HG03378 (cell line): ENCODE results near the gene NPLOC4.

Source experiments
- ATAC-seq: cut with Tn5 transposase; IDR thresholded peaks from one replicate; pipeline ENCODE4 v1.9.1; 2021; ENCODE audit warnings: mild to moderate bottlenecking, moderate library complexity; ENCODE audit not compliant: unreplicated experiment

The NPLOC4 gene

DNA sequence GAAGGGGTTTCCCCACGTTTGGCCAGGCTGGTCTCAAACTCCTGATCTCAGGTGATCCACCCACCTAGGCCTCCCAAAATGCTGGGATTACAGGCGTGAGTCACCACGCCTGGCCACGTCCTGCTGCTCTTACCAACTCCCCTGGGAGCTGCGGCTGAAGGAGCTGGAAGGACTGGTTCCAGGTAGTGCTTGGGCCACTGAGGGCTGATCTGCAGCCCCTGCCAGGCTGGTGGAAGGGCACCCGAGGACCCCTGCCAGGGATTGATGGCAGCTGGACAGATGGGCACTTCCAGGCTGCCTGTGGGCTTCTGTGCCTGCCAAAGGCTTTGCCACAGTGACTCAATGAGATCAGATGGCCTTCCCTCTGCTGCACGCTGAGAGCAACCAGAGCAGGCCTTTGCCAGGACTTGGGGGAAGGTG is 27.1 kb upstream of the NPLOC4 start:
- ATAC-seq: no peak

DNA sequence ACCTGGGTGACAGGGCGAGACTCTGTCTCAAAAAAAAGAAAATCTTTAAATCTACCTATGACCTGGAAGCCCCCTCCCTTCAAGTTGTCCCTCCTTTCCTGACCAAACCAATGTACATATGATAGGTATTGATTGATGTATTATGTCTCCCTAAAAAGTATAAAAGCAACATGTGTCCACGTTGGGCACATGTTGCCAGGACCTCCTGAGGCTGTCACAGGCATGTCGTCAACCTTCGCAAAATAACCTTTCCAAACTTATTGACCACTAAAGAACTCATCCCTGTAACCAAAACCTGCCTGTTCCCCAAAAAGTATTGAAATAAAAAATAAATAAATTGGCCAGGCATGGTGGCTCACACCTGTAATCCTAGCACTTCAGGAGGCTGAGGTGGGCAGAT is 25.1 kb upstream of the NPLOC4 start:
- ATAC-seq: no peak

DNA sequence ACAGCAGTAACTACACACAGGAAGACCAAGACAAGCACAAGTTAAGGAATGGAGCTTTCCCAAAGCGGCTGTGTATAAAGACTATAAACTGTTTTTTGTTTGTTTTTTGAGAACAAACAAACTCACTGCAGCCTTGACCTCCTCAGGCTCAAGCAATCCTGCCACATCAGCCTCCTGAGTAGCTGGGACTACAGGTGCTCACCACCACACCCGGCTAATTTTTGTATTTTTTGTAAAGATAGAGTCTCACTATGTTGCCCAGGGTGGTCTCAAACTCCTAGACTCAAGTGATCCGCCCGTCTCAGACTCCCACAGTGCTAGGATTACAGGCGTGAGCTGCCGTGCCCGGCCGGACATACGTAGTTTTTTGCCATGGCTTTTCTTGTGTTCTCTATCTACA is 23.5 kb upstream of the NPLOC4 start:
- ATAC-seq: no peak

DNA sequence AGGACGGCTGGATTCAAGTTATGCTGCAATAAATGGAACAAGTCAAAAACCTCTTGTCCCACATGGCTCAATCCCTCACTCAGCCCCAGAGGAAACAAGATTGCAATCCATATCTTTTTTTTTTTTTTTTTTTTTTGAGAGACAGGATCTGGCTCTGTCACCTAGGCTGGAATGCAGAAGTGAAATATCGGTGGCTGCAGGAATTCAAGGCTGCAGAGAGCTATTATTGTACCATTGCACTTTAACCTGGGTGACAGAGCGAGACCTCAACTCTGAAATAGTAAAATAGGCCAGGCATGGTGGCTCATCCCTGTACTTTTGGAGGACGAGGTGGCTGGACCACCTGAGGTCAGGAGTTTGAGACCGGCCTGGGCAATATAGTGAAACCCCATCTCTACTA is 22.1 kb upstream of the NPLOC4 start:
- no peak for ATAC-seq

DNA sequence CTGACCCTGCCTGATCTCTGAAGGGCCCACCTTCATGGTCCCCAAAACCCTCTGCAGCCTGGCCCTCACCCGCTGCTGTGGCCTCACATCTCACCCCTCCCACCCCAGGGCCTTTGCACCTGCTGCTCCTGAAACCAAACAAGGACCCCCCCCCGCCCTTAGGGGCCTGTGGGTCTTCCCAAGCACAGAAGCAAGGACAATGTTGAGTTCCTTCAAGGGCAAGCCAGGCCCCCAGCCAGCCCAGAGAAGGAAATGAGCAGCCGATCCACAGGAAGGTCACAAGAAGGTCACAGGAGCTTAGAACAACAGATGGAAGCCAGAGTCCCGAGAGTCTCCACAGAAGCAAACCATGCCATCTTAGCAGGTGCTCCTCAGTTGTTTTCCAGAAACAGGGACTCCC is 19.9 kb upstream of the NPLOC4 start:
- no peak for ATAC-seq

DNA sequence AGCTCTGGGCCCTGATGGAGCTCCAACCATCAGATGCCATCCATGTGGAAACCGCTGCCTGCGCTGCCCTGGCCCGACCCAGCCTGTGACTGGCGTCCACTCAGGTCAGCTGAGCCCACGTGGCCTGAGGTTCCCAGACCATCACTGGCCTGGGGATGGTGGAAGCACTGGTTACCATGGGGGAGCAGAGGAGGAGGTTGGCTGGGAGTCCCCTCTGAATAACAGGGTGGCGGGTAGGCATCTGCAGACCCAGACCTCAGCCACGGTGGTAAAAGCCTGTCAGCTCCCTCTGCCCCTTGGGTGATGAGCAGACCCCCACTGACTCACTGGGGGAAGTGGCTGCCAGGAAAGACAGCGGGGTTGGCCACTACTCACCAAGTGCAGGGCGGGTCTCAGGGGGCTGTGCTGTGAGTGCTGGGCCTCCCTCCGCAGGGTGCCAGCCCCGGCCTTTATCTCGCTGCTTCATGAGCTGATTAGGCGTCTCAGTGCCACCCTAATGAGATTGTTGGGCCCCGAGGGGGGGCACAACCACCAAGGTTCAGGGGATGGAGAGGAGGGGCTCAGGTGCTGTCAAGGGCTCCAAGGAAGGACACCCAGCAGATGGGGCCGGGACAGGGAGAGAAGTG is 19.3 kb upstream of the NPLOC4 start, which contains the start of gene PDE6G:
TSS of gene PDE6G (minus strand) at position 425 of the 626 bp plus-strand sequence. CDS start 3,237 bp downstream, outside the sequence.
- ATAC-seq: no peak

DNA sequence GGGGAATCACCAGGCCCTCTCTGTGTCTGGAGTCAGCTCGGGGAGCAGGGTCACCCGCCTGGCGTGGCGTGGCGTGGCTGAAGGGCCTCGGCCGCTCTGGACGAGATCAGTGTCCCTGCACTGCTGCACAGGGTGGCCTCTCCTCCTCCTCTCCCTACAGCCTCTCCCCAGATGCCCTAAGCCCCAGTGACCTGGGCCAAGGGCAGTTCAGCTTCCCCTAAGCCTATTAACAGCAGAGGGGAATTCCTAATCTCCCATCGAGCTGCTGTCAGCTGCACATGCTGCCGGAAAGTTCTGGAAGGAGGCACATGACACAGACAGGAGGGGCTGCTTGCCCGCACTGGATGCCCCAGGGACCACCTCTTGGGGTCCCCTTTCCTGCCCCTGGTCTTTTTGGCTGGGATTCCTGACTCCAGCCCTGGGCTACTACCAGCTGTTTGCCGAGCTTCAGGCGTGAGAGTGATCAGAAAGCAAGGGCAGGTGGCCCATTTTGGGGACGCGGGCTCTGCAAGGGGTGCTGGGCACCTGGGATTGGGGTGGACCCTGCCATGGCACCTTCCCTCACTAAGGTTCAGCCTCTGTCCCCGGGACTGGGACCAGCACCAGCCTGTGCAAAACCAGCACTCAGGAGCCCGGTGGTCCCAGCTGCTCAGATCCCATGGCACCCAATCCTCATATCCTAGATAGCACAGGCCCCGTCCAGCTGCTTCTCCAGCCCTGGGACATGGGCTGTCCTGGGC is 18.6 kb upstream of the NPLOC4 start:
- no peak for ATAC-seq

DNA sequence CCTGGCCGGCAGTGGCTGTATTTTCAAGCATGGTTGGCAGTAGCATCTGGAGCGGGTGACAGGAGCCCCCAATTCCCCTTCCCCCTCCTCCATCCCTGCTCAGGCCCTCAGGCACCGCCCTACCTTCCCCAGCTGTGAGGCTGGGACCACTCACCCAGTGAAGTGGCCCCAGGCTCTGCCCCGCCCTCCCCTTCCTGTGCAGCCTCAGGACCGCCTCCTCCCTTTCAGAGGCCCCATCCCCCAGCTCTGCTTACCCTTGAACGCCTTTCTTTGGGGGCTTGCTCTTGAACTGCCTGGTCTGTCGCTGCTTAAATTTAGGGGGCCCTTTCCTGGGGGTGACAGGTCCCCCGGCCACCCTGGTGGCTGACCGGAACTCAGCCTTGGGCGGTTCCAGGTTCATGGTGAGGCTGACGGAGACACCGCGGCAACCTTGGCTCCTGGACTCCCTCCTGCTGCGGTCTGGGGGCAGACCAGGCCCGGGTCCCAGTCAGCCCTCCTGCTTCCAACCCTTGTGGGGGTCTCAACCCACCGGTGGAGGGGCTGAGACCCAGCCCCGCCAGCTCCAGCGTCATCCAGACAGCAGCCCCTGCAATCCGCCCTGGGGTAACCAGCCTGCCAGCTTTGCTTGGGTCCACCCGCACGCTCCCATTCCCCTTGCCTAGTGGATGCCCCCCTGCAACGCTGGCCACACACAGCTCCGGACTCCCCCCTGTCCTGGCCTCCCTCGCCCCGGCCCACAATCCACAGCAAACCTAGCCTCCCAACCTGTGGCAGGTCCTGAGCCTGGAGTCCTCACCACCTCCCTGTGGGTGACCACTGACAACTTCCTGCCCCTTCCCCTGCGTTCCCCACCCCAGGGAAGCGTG is 16.2 kb upstream of the NPLOC4 start:
- ATAC-seq: no peak

DNA sequence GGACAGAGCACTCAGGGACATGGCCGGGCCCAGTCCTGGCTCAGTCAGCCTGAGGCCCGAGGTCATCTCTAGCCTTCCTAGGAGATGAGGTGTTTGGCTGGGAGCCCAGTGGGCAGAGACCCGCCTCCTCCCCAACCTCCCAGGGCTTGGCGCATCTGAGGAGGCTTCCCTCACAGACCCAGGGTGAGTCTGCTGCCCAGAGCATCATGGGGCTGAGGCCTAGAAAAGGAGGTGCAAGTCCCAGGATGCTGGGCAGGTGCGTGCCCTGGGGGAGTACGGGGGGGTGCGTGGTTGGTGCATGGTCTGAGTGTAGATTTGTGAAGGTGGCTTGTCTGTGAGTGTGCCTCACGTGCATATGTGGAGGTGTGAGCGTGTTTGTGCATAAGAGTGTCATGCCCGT is 14.8 kb upstream of the NPLOC4 start:
- ATAC-seq: no peak

DNA sequence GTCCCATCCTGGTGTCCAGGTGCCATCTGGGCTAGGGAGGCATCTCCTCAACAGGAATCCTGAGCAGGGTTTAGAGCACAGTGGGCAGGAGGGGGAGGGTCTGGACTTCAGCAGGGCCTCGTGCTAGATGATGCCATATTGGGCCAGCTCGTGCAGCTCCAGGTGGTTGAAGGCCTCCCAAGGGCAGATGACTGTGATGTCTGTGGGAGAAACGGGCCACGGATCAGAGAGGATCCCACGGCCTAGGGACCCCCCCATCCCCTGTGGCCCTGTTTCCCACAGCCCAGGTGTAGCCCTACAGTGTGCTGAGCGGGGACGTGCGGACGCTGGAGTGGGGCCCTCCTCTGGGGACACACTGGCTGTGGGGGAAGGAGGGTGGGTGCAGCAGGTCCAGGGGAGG is 14.0 kb upstream of the NPLOC4 start:
- ATAC-seq: no peak

DNA sequence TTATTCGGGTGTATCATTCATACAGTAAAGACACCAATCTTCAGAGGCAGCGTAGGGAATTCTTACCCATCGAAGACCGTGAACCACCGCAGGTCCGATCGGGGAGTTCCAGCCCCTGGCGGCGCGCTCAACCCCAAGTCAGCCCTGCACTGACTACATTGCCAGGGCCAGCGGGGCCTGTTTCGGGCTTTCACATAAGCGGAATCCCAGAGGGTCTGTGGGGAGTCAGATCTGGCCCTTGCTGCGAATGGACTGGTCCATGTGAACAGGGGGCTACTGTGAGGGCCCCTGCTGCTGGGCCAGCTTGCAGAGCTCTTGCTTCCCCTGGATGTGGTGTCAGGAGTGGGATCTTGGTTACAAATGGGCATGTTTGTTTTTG is 11.8 kb upstream of the NPLOC4 start:
- ATAC-seq: no peak

DNA sequence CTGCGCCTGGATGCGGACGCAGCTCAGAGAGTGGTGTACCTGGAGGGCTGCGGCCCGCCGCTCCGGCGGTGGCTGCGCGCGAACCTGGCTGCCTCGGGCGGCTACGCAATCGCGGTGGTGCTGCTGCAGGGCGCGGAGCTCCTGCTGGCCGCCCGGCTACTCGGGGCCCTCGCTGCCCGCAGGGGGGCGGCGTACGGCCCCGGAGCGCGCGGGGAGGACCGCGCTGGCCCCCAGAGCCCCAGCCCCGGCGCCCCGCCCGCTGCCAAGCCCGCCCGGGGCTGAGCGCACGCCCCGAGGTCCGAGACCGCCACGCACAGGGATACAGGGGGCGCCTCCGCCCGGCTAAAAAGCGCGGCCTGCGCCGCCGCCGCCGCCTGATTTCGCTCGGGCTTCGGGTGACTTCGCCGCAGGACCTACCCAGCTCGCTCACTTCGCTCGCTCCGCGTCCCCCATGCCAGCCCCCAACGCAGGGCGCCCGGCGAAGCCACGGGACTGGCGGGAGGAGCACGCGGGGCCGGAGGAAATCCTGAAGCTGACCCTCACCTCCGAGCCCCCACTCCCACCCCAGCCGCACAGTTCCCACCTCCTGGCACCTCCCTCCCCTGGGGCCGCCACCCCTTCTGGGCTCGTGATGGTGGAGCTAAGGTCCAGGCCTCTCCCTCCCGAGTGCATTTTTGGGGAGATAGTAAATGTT is 11.2 kb upstream of the NPLOC4 start:
- ATAC-seq: no peak

DNA sequence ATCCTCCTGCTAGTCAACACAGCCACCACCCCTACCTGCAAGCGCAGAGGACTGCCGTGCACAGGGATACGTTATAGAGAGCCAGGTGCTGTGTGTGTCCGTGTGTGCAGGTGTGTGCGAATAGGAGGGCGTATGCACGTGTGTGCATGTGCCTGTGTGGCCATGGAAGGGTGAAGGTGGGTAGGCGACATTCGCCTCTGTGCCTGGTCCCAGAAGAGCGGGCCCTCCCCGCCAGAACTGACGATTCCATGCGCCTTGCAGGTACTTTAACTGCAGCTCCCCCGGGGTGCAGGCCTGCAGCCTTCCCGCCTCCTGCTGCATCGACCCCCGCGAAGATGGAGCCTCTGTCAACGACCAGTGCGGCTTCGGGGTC is 10.7 kb upstream of the NPLOC4 start:
- no peak for ATAC-seq

DNA sequence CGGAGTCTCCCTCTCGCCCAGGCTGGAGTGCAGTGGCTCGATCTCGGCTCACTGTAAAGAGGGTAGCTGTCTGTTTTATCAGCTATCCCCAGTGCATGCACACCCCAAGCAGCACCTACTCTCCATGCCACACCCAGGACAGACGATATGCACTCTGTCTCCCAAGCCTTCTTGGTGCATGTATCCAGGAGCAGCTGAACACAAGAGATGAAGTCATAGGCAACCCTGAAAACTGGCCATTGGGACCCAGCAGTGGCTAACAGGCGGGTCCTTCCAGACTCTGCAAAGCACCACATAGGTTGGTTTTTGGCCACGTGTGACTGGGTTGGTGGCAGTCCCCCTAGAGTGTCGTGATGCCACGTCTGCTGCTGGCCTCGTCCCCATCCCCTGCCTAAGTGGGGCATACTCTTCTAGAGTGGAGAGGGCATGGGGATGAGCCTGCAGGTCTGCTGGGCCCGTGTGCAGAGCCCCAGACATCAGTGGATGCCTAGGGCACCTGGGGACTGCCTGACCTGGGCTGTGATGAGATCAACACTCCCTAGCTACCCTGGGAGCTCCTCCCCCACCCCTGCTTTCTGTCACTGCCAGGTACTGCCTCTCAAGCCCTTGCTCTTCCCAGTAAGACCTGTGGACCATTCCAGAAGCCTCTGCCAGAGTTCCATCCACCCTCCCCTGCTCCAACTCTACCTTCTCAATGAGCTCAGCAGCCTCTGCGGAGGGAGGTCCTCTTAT is 10.1 kb upstream of the NPLOC4 start:
- no peak for ATAC-seq

DNA sequence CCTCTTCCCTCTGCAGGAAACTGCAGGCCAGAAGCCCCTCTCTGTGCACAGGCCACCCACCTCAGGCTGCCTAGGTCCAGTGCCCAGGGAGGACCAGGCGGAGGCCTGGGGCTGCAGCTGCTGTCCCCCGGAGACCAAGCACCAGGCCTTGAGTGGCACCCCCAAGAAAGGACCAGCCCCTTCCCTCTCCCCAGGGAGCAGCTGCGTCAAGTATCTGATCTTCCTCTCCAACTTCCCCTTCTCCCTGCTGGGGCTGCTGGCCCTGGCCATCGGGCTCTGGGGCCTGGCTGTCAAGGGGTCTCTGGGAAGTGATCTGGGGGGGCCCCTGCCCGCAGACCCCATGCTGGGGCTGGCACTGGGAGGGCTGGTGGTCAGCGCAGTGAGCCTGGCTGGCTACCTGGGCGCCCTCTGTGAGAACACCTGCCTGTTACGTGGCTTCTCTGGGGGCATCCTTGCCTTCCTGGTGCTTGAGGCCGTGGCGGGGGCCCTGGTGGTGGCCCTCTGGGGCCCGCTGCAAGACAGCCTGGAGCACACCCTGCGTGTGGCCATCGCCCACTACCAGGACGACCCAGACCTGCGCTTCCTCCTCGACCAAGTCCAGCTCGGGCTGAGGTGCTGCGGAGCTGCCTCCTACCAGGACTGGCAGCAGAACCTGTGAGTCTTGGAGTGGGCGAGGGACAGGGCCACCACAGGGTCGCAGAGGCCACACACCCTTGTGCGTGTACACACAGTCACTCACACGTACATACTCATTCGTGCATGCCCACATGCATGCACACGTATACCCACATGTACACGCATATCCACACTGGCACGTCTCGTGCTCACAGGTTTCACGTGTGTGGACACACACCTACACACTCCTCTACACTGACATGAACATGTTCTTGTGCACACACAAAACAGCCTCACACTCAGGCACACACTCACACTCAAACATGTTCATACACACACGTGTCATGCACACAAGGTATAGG is 8.4 kb upstream of the NPLOC4 start:
- no peak for ATAC-seq

DNA sequence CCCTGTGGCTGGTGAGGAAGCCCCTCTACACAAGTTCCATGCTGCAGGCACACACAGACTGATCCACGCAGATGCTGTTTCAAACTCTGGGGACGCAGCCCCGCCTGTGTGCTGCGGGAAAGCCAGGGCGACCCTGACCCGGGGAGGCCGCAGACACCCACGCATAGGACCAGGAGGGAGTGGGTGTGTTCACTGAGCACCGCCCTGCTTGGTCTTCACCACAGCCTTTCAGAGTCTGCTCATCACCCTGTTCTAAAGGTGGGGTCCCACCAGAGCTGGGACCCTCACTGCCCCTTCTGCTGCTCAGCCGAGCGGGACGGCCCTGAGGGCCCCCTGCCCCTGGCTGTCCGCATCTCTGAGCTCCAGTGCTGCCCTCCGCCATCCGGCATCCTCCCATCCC is 7.6 kb upstream of the NPLOC4 start:
- ATAC-seq: no peak

DNA sequence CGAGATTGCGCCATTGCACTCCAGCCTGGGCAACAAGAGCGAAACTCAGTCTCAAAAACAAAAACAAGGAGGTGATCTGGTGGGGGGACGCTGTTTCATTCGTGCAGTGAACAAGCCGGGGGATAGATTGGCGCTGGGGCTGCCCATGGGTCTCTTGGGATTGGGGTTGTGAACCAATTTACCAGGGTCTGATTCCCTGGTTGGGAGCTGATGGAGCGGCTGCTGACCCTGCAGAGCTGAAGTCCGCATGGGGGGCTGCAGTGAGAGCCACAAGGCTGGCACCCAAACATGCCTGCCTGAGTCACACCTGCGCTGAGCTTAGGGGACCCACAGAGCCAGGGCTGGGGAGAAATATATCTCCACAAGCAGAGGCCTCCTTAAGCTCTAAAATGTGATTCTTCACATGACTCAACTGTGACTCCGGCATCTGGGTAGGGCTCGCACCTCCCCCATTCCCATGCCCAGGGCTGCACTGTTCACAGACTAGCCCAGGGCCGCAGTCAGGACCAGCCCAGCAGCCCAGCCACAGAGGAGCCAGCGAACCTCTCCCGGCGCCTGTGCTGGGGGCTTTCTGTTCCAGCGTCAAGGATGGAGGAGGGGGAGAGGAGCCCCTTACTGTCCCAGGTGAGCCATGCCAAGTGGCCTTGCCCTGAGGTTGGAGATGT is 5.0 kb upstream of the NPLOC4 start:
- ATAC-seq: no peak

DNA sequence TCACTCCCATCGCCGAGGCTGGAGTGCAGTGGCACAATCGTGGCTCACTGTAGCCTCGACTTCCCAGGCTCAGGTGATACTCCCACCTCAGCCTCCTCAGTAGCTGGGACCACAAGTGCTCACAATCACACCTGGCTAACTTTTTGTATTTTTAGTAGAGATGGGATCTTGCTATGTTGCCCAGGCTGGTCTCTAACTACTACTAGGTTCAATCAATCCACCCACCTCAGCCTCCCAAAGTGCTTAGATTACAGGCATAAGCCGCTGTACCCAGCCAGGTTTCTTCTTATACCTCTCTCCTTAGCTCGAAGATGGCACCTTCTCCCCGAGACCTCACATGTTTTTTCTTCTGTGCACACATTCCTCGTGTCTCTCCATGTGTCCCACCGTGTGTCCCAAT is 3.1 kb upstream of the NPLOC4 start:
- no peak for ATAC-seq

DNA sequence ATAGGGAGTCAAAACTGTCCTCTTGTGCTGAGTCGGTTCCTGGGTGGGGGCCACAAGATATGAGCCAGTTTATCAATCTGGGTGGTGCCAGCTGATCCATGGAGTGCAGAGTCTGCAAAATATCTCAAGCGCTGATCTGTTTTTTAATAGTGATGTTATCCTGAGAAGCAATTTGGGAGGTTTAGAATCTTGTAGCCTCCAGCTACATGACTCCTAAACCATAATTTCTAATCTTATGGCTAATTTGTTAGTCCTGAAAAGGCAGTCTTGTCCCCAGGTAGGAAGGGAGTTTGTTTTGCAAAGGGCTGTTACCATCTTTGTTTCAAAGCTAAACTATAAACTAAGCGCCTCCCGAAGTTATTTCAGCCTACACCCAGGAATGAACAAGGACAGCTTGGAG is 1.8 kb upstream of the NPLOC4 start:
- ATAC-seq: no peak
